Keratinocyte (primary cell): ENCODE results near the gene TIMM23. TPM values are rescaled to one million over a fixed set of nuclear protein-coding genes. Genes with fewer than 3 reads are reported as not detected.

Experiments used
- DNase-seq: peaks from one replicate; pipeline ENCODE4 v3.0.0-alpha.2; 2011; ENCODE audit warnings: low read depth, missing footprints, low spot score
- FAIRE-seq: peaks from 2 replicates; lab custom pipeline; 2011; peaks lifted over from hg19 to GRCh38; lab: Jason Lieb, UNC
- H2AFZ ChIP-seq: 2 replicates; pipeline ENCODE4 v1.6.0; 2012; ENCODE audit warnings: low read length, control low read depth, inconsistent platforms; ENCODE audit not compliant: control insufficient read depth
- H3K27ac ChIP-seq: 2 replicates; pipeline ENCODE4 v1.5.1; 2011; ENCODE audit warnings: low read length; ENCODE audit not compliant: control insufficient read depth, insufficient read depth
- H3K27me3 ChIP-seq: 3 replicates; pipeline ENCODE4 v1.6.0; 2011; ENCODE audit warnings: low read length; ENCODE audit not compliant: control insufficient read depth, insufficient read depth; ENCODE audit errors: extremely low read depth
- H3K36me3 ChIP-seq, 2 experiments: 2 replicates in 1 of 2; 3 replicates in 1 of 2; pipeline ENCODE4 v1.5.1; 2011; ENCODE audit warnings: low read length in 2 of 2, mild to moderate bottlenecking in 1 of 2; ENCODE audit not compliant: control insufficient read depth in 2 of 2, insufficient read depth in 2 of 2; ENCODE audit errors: extremely low read depth in 1 of 2
- H3K4me1 ChIP-seq: 3 replicates; pipeline ENCODE4 v1.5.1; 2011; ENCODE audit warnings: low read length; ENCODE audit not compliant: control insufficient read depth, insufficient read depth; ENCODE audit errors: extremely low read depth
- H3K4me2 ChIP-seq: 3 replicates; pipeline ENCODE4 v1.6.0; 2011; ENCODE audit warnings: low read depth, low read length; ENCODE audit not compliant: control insufficient read depth, insufficient read depth; ENCODE audit errors: extremely low read depth
- H3K4me3 ChIP-seq, 3 experiments: fragments of 200-600 bp in 1 of 3; sonication (generic) in 1 of 3; 2 replicates in 2 of 3; 3 replicates in 1 of 3; pipeline ENCODE4 v1.5.1; 2011 to 2016; ENCODE audit warnings: low read length in 3 of 3, mild to moderate bottlenecking in 3 of 3, control low read depth in 2 of 3, inconsistent platforms in 1 of 3, low read depth in 1 of 3, mixed read lengths in 1 of 3, mixed run types in 1 of 3, moderate library complexity in 1 of 3; ENCODE audit not compliant: control insufficient read depth in 2 of 3, insufficient read depth in 2 of 3; ENCODE audit errors: extremely low read depth in 1 of 3
- H3K79me2 ChIP-seq: 2 replicates; pipeline ENCODE4 v1.6.0; 2012; ENCODE audit warnings: low read length; ENCODE audit not compliant: control insufficient read depth, insufficient read depth
- H3K9ac ChIP-seq: 3 replicates; pipeline ENCODE4 v1.6.0; 2011; ENCODE audit warnings: low read length; ENCODE audit not compliant: control insufficient read depth, insufficient read depth; ENCODE audit errors: extremely low read depth
- H3K9me1 ChIP-seq: 3 replicates; pipeline ENCODE4 v1.6.0; 2011; ENCODE audit warnings: low read length; ENCODE audit not compliant: control insufficient read depth, insufficient read depth; ENCODE audit errors: extremely low read depth
- H3K9me3 ChIP-seq: 2 replicates; pipeline ENCODE4 v1.5.1; 2012; ENCODE audit warnings: low read depth, low read length; ENCODE audit not compliant: control insufficient read depth
- H4K20me1 ChIP-seq: 3 replicates; pipeline ENCODE4 v1.6.0; 2011; ENCODE audit warnings: low read length; ENCODE audit not compliant: control insufficient read depth, insufficient read depth; ENCODE audit errors: extremely low read depth
- CTCF ChIP-seq, 3 experiments: IDR thresholded peaks in 1 of 3; conservative IDR thresholded peaks in 1 of 3; optimal IDR thresholded peaks in 1 of 3; 2 replicates in 2 of 3; 3 replicates in 1 of 3; pipeline versions ENCODE3 to v1.5.1; 2011; ENCODE audit warnings: low read length in 3 of 3, mild to moderate bottlenecking in 3 of 3, moderate library complexity in 2 of 3, control low read depth in 1 of 3, inconsistent platforms in 1 of 3; ENCODE audit not compliant: insufficient read depth in 2 of 3; ENCODE audit errors: extremely low read depth in 1 of 3
- EZH2 ChIP-seq: IDR thresholded peaks from one replicate; pipeline ENCODE4 v1.6.1; 2012; ENCODE audit warnings: inconsistent platforms, mild to moderate bottlenecking, low read length, moderate library complexity
- dilution Hi-C: fragments of 300-500 bp; cut with MboI; formaldehyde crosslinking; loops from one replicate; pipeline ENCODE4 v1.7.0; 2020; ENCODE audit warnings: low sequenced_read_pairs; ENCODE audit not compliant: extremely low pct_ligation_motif_present
- polyA plus RNA-seq, 5 experiments: library from polyadenylated mRNA; depleted of rRNA in 3 of 5; stranded (reverse) in 3 of 5; stranded (forward) in 1 of 5; unstranded in 1 of 5; fragments of >200 nt; gene quantifications; 1 replicate in 1 of 5; 2 replicates in 3 of 5; 3 replicates in 1 of 5; pipeline versions ENCODE4 v1.2.1 to v1.2.3, GENCODE V29; 2011 to 2012; ENCODE audit warnings: missing spikeins in 2 of 5, low read depth in 1 of 5, low replicate concordance in 1 of 5

TIMM23 gene
- polyA plus RNA-seq, 1 donor (not counting 4 experiments of a cell fraction or from before 2014, with no cell fraction given) = 172 TPM

GRCh38 chr10:46028584-46029460 lies 56.5 kb downstream of the TIMM23 start:
- FAIRE-seq (no peak), DNase-seq (no peak)
- no peaks in the 10 kb centered on the region for H3K27me3 ChIP-seq
- H3K9me1 ChIP-seq = peaks cover 3% of the 10 kb centered on the region
- dilution Hi-C loops = no loop called here
- H3K9ac ChIP-seq = peak overlapping the region; percentile 94
- H3K9me3 ChIP-seq = no peaks in the 10 kb centered on the region
- H3K4me2 ChIP-seq = peak overlapping the region; percentile 97
- peaks cover 24% of the 10 kb centered on the region for H3K4me1 ChIP-seq
- TF ChIP-seq EZH2 (no peak), CTCF (optimal IDR thresholded peaks at IDR 0.05 in 1 of 3, IDR thresholded peaks at IDR 0.05 in 1 of 3, conservative IDR thresholded peaks at IDR 0.05 in 1 of 3; ENCODE audit: extremely low read depth in 1 of 3, insufficient read depth in 2 of 3, low read length in 3 of 3) (peak; percentile 44 to 60 (median 46))
- peaks cover 64% of the 10 kb centered on the region for H3K79me2 ChIP-seq
- peak overlapping the region; percentile 81 to 92 (median 89) for H3K4me3 ChIP-seq
- no peak overlapping the region for H2AFZ ChIP-seq
- no peaks in the 10 kb centered on the region for H3K36me3 ChIP-seq
- H3K27ac ChIP-seq = peak overlapping the region; percentile 92
- H4K20me1 ChIP-seq = peaks cover 24% of the 10 kb centered on the region

GRCh38 chr10:46029461-46030030 lies 57.3 kb downstream of the TIMM23 start:
- peaks cover 21% of the 10 kb centered on the region for H4K20me1 ChIP-seq
- FAIRE-seq = no peak

More at GRCh38 chr10:46029461-46030030, 57.3 kb downstream of the TIMM23 start:
- no peaks in the 10 kb centered on the region for H3K27me3 ChIP-seq
- peak overlapping the region; percentile 94 for H3K9ac ChIP-seq
- peak overlapping the region; percentile 92 for H3K27ac ChIP-seq
- no peaks in the 10 kb centered on the region for H3K36me3 ChIP-seq
- peaks cover 24% of the 10 kb centered on the region for H3K4me1 ChIP-seq
- no peaks in the 10 kb centered on the region for H3K9me3 ChIP-seq
- H3K4me2 ChIP-seq = peak overlapping the region; percentile 97
- peak overlapping the region; percentile 24 for H2AFZ ChIP-seq
- DNase-seq = no peak
- no peak for TF ChIP-seq EZH2
- no peak for TF ChIP-seq CTCF (optimal IDR thresholded peaks at IDR 0.05 in 1 of 3, IDR thresholded peaks at IDR 0.05 in 1 of 3, conservative IDR thresholded peaks at IDR 0.05 in 1 of 3; ENCODE audit: extremely low read depth in 1 of 3, insufficient read depth in 2 of 3, low read length in 3 of 3)
- peaks cover 57% of the 10 kb centered on the region for H3K79me2 ChIP-seq
- dilution Hi-C loops = no loop called here
- H3K9me1 ChIP-seq = peaks cover 3% of the 10 kb centered on the region
- peak overlapping the region; percentile 81 to 92 (median 89) for H3K4me3 ChIP-seq
